NCI-H774 (cell line): ENCODE results near the gene SLC25A42.

Experiments used
- DNase-seq: peaks from one replicate; lab custom pipeline; 2025; lab: John Stamatoyannopoulos, UW

The SLC25A42 gene

GRCh38 chr19:19051478-19052213 lies 12.1 kb upstream of the SLC25A42 start:
- DNase-seq, result no peak

DNA sequence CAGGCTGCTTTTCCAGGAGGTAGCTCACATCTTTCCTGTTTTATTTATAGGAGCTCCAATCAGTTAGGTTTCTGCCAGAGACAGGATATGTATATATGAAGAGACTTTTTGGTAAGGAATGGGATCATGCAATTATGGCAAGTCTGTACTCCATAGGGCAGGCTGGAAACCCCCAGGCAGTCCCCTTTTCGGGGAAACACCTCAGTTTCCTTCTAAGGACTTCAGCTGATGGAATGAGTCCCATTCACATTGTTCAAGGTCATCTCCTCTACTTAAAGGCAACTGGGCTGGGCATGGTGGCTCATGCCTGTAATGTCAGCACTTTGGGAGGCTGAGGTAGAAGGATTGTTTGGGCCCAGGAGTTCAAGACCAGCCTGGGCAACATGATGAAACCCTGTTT lies 10.9 kb upstream of the SLC25A42 start:
- DNase-seq, result no peak

DNA sequence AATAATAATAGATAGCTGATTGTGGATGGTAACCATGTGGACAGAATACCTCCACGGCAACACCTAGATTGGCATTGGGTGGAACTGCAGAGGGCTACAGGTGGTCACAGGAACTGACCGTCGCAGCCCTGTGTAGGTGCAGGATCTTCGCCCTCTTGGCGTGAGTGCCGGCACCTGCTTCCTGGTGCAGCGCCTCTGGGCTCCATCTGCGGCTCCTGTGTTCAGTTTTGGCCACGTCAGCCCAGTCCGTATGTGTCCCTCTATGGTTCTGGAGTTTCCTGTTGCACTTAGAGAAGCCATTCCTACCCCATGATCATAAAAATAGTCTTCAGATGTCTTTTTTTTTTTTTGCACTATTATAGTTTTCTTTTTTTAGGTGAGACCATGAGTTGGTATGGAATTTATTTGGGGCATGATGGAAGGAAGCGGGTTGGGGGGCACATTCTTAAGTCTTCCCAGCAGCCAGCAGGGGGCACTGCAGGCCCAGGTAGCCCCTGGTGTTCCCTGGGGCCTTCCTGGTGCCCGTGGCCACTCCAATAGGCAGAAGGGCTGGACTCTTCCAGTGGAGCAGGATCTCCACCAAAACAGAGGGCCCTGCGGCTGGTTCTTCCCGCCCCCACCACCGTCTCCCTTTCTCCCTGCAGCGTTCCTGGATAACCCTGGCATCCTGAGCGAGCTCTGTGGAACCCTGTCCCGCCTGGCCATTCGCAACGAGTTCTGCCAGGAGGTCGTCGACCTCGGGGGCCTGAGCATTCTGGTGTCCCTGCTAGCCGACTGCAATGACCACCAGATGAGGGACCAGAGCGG lies 10.1 kb upstream of the SLC25A42 start:
- no peak for DNase-seq

GRCh38 chr19:19054315-19054938 lies 9.4 kb upstream of the SLC25A42 start:
- DNase-seq, result no peak

- no peak for DNase-seq
Observed at GRCh38 chr19:19054939-19055440, 8.8 kb upstream of the SLC25A42 start.

- no peak for DNase-seq
Observed at GRCh38 chr19:19055701-19056100, 8.1 kb upstream of the SLC25A42 start.

DNA sequence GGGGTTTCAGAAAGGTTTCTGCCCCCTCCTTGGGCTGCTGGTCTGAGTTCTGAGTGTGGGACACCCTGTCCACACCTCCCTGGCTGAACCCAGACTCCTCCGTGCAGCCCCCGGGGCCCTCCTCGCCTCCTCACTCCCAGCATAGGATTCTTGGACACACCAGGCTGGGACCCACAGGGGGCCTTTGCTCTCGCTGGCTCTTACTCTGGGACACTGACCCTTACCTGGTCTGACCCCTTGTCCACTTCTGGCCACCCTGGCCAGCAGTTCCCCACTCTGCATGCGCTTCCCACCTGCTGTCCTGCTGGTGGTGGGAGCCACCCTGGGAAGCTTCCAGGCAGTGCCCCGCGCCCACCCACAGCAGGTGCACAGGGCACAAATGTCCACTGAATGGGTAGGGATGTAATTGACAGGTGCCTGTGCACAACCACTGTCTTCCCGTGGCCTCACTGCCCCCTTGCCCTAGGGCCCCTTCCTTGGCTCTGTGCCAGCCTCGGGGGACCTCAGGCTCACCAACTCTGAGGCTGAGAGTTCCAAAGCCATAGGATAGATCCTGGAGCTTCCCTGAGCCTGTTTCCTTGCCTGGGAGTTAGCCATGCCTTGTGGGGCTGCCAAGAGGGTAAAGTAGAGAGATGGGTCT lies 7.0 kb upstream of the SLC25A42 start:
- DNase-seq, result no peak

DNA sequence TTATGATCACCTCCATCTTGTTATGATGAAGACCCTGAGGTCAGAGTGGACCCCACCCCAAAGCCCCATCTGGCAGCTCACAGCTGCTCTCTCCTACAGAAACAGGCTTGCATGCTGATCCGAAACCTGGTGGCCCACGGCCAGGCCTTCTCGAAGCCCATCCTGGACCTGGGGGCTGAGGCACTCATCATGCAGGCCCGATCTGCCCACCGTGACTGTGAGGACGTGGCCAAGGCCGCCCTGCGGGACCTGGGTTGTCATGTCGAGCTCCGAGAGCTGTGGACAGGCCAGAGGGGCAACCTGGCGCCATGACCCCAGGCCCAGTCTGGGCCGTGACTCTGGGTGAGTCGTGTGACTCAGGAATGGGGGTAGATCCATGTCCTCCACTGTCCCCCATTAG lies 6.5 kb upstream of the SLC25A42 start:
- no peak for DNase-seq

- DNase-seq, result no peak
Observed at GRCh38 chr19:19057720-19058119, 6.1 kb upstream of the SLC25A42 start.

DNA sequence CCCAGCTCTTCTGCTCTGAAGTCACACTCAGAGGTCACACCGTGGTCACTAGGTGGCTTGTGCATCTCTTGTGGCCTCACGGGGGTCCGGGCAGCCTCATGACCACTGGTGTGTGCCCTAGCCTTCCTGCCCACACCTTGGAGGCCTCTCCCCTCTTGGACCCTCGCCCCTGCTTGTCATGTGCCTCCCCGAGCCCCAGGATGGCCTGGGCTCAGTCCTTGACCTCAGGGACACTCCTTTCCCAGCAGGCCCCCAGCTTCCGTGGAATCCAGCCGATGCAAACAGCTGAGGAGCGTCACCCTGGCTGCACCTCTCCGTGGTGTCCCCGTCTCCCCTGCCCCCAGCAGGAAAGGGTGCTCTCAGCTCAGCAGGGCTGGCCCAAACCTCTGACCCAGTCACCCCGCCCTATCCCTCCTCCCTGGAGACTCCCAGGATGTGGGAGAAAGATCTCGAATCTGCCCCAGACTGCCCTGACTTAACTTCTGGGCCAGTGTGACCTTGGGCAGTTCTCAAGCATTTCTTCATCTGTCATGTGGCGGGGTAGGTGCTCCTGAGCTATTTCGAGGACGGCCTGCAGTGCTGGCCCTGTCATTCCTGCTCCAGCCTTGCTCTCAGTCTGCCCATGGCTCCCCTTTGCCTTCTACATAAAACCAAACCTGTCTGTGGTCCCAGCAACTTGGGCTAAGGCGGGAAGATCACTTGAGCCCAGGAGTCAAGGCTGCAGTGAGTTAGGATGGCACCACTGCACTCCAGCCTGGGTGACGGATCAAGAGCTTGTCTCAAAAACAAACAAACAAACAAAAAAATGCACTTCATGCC lies 4.6 kb upstream of the SLC25A42 start:
- DNase-seq, result no peak

GRCh38 chr19:19059837-19060611 lies 3.8 kb upstream of the SLC25A42 start:
- no peak for DNase-seq

- DNase-seq, result no peak
Observed at GRCh38 chr19:19061506-19061905, 2.3 kb upstream of the SLC25A42 start.

DNA sequence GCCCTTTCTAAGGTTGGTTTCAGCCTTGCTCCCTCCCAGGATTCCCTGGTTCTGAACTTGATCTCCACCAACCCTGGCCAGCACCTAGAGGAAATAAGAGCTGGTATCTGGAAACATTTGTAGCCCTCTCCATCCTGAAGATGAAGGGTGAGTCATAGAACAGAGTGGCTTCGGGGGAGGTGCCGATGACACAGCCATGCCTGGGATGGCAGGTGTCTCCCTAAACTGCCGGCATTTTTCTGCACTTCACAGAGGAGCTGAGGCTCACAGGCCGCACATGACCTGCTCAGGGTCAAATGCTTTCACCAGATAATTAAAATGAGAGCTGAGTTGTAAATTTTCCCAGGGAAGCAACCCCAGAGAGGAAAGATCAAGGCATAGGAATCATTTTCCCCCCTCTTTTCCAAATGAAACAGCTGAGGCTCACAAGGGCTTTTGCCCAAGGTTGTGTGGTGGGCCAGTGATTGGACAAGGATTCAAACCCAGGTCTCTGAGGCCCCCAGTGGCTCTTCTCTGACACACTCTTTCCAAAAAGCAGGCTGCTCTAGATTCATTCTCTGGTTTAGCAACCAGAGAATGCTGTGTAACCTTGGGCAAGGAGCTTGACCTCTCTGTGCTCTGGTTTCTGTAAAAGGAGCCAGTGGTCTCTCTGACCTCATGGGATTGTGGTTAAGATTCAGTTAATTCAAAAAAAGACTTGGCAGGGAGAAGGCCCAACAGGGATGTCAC lies 1.2 kb upstream of the SLC25A42 start:
- no peak for DNase-seq

- DNase-seq, result no peak
Observed at GRCh38 chr19:19064098-19064722, 416 bp downstream of the SLC25A42 start.

GRCh38 chr19:19064811-19065745 lies 1.3 kb downstream of the SLC25A42 start:
- DNase-seq, result no peak

GRCh38 chr19:19067276-19068072 lies 3.7 kb downstream of the SLC25A42 start:
- no peak for DNase-seq
